NCI-H146 treated with DMSO at 0.1 percent for 48 hours (cell line): Measurements from ENCODE around the gene COL9A3.

Experiments
- DNase-seq: peaks from one replicate; lab custom pipeline; 2025; ENCODE audit not compliant: unreplicated experiment; lab: John Stamatoyannopoulos, UW

The COL9A3 gene

DNA sequence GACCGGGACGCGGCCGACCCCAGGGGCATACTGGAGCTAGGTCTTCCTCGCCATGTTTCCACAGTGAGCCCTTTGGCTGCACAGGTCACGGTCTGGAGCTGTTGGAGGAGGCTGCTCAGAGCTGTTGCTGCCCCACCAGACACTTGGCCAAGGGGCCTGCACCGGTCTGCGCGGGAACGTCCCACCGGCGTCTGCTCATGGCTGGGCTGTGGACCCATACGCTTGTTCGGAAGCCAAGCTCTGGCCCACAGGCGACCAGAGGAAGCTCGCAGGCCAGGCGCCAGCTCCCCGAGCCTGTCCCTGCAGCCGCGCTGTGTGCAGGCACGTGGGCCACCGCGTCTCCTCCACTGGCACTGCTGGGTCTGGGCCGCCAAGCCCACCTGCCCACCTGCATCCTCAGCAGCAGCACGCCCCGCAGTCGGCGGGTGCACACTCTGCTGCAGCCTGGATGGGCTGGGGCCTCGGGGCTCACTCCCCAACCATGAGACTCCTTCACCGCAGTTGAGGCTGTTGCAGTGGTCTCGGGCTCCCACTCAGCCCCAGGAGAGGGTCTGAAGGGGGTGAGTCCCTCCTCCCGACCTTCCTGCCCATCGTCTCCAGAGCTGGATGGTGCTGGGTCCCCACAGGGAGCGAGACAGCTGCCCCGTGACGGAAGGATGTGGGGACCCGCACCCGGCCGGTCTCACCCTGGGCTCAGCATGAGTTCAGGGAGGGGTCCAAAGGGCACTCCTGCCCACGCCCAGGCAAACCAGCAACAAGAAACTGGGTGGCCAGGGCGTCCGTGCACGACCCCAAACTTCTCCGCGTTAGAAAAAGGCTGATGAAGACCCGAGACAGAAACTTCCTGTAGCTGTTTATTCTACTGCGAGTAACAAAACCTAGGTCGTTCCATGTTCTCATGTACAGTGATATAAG lies 60.3 kb downstream of the COL9A3 start:
- no peak for DNase-seq

DNA sequence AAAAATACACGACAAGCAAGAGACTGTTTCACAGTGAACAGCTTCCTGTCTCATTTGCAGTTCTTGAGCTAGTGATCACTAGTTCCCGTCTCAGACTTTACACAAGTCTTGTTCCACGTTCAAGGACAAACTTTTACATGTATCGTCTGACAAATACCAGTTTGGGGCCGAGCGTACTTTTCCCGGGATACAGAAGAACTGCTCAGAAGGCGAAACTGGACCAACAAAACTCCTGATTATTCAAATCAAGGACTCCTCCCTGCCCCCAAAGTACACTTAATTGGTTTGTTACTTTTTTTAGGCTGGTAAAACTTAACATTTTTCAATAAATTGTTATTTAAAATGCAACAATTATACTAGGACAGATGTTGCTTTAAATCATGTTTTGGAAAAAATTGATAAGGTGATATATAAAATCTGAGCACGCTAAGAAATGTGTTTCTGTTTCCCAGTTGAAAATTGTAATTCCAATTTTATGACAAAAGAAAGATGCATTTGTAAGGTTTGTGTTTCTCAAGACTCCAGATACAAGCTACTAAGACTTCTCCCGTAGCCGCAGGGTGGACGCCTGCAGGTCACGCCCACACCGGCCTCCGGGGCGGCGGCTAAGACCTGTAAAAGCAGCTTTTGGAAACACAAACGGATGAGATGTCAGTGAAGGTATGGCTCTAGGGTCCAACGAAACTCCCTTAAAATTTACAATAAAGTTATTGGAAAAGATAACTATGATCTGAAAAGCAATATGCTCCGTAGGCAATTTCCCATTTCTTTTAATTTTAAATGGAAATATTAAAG lies 61.6 kb downstream of the COL9A3 start:
- DNase-seq: no peak

DNA sequence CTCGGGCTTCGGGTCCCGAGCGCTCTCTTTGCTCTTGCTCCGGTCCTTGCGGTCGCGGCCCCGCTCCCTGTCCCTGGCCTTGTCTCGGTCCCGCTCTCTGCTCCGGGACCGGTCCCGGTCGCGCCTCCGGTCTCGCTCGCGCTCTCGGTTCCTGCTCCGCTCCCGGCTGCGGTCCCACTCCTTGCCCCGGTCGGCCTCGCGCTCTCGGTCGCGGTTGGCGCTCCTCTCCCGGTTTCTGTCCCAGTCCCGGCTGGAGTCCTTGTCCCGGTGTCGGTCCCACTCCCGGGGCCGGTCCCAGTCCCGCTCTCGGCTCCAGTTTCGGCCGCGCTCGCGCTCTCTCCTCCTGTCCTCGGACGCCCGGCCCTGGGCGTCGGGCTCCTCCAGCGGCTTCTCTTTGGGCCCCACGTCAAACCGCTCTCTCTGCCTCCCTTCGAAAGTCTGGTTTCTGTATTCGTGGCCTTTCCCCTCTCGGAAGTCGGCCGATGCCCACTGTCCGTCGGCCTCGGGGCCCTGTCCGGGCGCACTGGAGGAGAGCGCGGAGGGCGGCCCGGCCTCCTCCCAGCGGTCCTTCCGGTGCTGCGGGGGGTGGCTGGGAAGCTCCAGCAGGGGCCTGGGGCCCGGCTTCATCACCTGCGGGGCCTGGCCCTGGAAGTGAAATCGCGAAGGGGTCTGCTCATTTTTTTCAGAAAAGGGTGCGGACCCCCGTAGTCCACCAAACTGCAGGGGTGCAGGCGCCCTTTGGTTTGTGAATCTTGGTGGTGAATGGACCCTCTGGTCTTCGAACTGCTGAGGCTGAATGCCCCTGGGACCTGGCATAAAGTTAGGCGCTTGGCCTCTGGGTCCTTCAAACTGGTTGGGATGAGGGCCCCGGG lies 62.7 kb downstream of the COL9A3 start:
- no peak for DNase-seq

DNA sequence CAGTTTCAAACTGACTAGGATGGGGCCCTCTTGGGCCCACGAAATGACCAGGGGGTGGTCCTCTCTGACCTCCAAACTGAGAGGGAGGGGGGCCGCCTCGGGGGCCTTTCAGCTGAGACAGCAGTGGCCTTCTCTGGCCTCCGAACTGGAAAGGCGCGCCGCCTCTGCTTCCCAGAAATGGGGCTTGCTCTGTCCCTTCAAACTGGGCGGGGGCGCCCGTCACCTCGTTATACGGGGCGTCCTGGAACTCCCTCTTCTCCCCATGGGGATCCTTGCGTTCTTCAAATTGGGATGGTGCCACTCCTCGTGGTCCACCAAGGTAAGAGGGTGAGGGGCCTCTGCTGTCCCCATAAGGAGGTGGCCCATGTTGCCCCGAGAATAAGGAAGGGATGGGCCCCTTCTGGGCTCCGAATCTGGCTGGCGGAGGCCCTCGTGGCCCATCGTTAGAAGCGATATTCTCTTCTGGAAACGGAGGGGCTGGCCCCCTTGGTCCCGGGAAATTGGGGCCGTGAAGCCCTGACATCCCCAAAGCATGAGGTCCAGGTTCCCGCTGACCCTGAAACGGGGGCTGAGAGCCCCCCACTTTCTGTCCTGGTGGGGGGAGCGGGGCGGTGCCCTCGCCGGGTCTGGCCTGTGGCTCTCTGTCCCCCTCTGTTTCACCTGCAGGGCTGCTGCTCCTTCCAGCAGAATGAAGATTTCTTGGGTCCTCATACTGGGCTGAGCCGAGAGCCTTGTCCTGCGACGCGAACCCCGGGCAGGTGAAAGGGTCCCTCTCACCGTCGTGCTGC lies 63.5 kb downstream of the COL9A3 start:
- DNase-seq: no peak

DNA sequence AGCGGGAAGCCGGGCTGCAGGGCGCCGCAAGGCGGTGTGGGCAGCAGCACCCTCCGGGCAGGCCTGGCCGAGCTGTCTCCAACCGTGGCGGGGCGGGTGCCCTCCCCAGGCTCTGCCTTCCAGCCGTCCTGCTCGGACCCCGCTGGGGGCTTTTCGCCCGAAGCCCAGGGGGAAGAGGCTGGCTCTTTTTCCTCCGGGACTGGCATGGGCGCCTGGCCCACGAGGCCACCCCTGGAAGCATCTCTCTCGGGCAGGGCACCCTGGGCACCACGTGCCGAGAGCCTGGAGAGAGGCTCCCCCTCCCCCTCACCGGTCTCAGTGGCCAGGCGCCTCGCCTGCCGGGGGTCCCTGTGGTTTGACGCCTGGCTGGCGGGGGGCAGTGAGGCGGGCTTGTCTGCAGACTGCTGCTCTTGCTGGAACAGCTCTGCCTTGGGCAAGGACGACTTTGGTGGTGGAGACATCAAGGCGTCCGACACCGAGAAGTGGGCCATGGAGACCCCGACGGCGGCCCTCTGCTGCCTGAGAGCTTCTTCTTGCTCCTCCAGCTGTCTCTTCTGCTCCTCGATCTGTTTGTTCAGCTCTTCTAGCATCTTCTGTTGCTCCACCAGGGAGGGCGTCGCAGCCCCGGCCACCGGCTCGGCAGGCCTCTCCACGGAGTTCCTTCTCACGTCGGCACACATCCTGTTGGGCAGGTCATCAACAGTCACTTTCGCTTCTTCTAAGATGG lies 64.2 kb downstream of the COL9A3 start:
- DNase-seq: no peak

DNA sequence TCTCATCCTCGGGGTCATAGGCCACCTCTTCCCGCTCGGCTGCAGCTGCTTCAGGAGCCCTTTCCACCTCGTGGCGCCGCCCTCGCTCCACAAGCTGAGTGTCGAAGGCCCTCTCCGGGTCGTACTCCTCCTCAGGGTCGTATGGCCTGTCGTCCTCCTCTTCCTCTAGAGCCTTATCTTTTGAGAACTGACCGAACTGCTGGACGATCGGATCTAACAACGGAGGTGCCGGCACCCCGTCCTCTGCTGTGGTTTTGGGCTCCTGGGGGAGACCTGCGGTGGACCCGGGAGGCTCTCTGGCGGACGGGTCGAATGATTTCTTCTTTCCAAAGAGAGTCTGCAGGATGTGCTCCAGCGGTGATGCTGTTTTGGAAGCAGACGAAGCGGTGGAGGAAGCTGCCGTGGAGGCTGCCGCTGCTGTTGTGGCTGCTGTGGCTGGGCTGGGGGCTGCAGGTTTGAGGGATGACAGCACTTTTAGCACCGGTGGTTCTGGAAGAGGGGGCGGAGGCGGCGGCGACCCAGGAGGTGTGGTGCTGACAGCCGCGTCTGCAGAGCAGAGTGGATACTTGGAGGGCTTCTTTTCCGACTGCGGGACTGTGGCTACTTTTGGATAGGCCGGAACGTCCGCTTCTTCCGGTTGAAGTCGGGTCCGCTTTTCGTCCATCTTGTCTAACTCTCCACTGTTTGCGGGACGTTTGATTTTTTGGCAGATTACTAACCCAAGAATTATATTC lies 65.0 kb downstream of the COL9A3 start:
- no peak for DNase-seq

DNA sequence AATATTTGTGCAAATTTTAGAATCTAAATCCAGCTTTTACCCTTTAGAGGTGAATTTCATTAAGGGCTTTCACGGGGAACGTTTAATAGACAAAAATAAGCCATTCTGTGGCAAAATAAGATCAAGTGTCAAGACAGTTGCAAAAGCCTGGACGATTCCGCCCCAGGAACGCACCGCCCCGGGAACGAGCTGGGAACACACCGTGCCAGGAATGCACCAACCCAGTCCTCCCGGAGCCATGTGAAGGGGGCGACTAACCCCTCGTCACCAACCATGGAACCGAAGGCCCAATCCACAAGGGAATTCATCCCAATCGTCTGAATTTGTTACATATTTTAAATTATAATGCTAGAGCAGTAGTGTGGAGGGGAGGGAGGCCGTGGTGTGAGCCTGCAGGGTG lies 65.6 kb downstream of the COL9A3 start:
- DNase-seq: no peak

DNA sequence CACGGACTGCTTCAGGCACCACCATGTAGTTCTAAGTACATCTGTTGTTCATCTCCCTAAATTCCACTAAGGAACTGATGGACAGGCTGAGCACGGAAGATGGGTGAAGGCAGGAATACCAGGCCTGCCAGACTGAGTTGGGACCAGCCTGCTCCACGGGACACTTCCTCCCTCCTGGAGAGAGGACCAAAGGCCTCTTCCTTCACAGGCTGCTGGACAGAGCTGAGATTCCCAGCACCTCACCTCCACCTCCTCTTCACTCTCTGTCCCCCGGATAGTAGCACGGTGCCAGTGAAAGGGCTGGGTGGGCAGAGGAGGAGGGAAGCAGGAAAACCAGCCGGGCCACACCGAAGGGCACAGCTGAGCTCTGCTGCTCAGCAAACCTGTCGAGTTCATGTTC lies 67.7 kb downstream of the COL9A3 start:
- no peak for DNase-seq

DNA sequence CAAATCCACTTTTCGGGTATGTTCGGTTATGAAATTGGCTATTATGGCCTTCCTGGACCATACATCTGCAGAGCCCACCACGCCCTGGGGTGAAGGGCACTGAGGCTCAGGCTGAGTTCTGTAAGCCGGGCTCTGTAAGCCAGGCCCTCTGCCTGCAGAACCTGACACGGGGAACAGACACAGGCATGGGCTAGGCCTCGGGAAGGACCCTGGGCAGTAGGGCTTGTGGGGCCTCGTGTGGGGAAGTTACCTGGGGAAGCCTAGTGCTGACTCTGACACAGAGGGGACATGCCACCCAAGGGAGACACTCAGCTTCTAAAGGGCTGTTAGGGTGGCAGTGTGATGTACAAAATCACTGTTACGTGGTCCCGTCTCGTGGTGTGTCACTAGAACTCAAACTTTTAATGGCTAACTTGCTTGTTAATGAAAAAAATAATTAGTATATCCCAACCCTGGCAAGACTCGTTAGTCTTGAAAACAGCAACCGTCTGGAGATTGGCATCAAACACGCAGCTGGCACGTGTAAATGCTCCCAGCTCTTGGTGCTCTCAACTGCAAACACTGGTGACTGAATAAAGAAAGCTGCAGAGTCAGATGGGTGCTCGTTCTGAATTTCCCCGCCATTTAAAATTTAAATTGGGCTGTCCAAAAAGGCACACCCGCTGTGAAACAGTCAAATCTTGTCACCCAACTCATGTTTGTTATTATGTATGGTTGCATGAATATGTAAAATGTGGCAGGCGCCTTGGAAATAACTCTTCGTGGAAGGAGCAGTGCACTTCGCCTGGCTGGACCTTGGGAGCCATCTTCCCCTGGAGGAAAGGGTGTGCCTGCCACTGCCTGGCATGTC lies 68.4 kb downstream of the COL9A3 start:
- no peak for DNase-seq

DNA sequence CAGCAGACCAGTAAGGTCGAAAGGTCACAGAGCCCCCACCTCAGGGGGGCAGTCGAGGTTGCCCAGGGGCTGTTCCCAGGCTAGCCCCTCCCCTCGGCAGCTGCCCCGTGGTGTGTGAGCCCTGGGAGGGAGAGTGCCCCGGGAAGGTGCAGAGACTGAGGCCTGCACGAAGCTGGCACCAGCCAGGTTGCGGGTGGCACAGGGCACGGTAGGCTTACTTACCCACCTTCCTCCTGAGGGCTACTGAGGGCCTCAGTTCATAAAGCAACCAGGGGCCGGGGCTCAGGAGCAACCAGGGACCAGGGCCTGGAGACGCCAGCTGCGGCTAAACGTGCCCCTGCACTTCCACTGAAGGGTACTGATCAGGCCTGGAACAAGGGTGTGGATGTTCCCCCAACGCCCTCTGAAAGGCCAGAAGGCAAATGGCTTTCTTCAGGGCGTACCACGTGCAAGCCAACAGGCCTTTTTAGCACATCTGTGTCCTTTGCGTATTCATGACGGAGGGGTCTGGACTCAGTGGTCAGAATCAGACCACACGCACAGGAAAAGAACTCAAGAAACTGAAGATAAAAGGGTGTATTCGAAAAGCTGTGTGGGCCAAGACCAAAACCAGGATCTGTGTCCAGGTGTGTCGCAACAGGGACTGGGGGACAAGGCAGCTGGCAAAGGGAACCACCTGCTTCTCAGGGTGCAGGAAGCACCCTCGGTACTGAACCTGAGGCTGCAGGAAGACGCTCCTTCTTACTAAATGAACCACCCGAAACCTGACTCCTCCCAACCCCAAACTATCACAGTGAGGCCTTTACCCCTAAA lies 69.3 kb downstream of the COL9A3 start:
- DNase-seq: no peak

DNA sequence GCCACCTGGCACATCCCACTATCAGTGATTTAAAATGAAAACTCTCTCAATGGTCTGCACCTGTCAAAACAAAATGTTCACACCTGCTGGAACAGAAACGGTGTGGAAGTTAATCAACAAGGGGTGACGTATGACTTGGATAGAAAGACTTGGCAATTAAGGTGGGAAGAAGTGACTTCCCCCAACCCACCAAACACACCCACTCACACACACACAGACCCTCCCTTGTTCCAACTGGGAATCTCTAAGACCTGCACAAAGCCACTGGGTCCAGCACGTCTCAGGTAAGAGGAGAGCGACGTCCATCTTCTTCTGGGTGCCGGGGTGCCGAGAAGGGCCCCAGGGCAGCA lies 69.8 kb downstream of the COL9A3 start:
- DNase-seq: peak; percentile 56

DNA sequence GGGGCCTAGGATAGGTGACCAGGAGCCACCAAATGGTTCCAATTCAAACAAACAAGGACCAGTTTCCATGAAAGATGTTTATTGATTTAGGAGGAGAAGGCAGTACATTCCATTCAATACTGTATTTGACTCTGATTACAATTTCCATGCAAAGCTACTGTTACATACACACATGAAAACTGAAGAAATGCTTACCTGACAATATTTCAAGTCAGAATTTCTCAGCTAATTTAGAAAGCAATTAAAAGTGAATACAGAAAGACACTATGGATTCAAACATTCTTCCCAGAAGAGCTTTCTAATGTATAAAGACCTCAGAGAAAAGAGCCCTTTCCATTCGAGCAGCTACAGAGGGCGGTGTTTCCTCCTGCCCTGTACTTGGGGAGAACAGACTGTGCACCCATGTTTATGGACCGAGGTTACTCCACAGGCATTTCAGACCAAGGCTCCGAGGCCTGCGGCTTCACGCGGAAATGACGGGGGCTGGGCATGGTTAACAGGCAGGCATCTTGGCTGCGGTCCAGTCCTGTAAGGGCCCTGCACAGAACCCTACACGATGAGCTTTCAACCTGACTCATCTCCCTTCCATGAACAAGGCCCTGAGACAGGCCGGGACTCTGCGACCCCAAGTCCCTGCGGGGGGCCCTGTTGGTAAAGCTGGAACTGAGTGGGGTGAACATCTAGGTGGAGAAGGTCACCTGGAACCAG lies 70.5 kb downstream of the COL9A3 start:
- DNase-seq: no peak

DNA sequence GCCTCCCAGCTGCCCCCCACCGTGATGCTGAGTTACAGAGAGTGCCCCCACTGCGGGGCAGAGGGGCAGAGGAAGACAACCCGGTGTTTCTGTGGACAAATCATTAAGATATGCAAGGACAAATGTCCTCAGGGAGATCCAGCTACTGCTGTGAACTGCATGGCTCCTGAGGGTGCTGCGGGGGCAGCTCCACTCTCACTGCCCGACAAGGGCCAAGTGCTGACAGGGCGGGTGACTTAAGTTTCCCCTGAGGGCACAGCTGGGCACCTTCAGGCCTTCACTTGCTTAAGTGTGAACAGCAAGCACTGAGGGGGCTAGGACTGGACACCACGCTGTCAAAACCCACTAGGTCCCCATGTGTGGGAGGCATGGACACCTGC lies 71.0 kb downstream of the COL9A3 start:
- DNase-seq: peak; percentile 73

DNA sequence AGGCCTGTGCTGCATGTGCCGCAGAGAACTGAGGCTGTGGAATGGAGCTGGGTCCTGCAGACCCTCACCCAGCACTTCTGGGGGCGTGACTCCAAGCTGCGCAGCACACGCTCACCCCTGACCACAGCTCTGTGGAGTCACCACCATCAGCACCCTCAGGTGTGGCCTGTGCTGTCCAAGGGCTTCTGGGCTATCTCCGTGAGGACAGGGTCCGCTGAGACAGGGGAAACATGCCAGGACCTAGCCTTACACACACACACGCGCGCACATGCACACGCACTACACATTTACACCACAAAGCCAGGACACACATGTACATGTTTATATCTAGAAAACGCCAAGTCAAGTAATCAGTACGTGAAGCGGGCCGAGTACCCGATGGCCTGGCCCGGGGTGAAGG lies 71.6 kb downstream of the COL9A3 start:
- no peak for DNase-seq

DNA sequence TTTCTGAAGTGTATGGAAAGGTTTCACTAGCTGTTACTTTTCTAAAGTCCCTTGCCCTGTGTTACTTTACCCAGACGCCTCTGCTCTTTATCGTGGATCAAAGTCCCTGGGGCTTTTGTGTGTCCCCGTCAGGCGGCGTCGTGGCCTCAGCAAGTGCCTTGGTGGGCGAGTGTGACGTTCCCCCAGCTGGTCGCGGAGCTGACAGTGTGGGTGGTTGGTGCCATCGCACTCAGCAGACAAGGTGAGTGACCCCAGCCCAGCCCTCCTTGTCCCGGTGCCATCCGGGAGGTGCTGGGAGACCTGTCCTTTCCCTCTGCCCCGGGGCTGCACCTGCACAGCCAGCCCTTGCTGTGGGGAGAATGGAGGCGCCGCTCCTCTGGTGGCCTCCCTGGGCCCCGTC lies 72.1 kb downstream of the COL9A3 start:
- DNase-seq: no peak

DNA sequence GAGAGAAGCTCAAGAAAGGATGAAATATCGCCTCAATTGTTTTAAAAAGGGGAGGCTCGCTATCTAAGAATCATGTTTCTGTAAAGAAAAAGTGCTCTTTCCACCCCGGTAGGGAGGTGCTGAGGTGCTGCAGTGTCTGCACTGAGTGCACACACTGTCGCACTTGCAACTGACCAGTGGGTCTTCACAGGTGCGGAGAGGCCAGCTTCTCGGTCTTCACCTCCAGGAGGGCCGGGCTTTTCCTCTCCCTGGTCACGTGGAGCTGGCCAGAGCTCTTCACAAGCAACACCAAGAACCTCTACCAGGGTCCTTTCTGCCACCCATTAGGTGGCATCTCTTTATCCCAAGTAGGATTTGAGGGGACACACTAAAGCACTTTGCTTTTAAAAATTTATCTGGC lies 72.6 kb downstream of the COL9A3 start:
- DNase-seq: no peak

DNA sequence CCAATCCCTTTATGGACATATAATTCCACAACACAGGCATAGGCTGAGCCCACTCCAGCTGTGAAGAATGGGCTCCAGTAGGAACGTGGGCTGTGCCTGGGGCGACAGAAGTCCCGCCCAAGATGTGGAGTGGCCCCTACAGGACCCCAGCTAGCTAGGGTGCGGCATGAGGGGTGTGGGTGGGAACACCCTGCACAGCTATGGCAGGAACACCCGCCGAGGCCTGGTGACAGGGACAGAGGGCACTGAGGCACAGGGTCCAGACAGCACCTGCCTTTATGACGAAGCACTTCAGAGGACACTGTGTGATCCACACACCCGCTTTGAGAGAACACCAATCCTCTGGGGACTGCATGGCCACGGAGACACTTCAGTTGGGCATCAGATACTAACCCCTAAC lies 73.0 kb downstream of the COL9A3 start:
- DNase-seq: no peak
